ENCODE results near the gene TIRAP. TPM values are rescaled to one million over a fixed set of nuclear protein-coding genes. Genes with fewer than 3 reads are reported as not detected.

TIRAP gene
- total and polyA plus RNA-seq, 2 donors (not counting 1 experiment from before 2014, with no cell fraction given): 4.8 to 5.4 TPM

- H3K36me3 ChIP-seq (ENCODE audit: control insufficient read depth, insufficient read depth, low read length): peaks cover 11% of the 10 kb centered on the region
- no peaks in the 10 kb centered on the region for H3K27me3 ChIP-seq (ENCODE audit: control insufficient read depth, insufficient read depth, low read length)
- no peaks in the 10 kb centered on the region for H3K9me3 ChIP-seq (ENCODE audit: control insufficient read depth, insufficient read depth, low read depth, low read length)
- DNase-seq (ENCODE audit: low read depth in 2 of 2): no peak
- no peak overlapping the region for H2AFZ ChIP-seq (ENCODE audit: low read length)
- no peak overlapping the region for H3K4me3 ChIP-seq (replicated peaks in 1 of 4; ENCODE audit: control extremely low read depth in 1 of 4, insufficient read depth in 1 of 4, low read depth in 3 of 4, low read length in 4 of 4)
- H3K4me2 ChIP-seq (ENCODE audit: extremely low read depth, insufficient read depth, low read length): no peak overlapping the region
- H3K79me2 ChIP-seq (ENCODE audit: control insufficient read depth, insufficient read depth, low read length): no peaks in the 10 kb centered on the region
- no peak overlapping the region for H3K27ac ChIP-seq (ENCODE audit: insufficient read depth, low read length)
- H4K20me1 ChIP-seq (ENCODE audit: control insufficient read depth, extremely low read depth, insufficient read depth, low read length): no peaks in the 10 kb centered on the region
- peaks cover 3% of the 10 kb centered on the region for H3K4me1 ChIP-seq (ENCODE audit: control insufficient read depth, extremely low read depth, insufficient read depth, low read length)
- TF ChIP-seq, protein P1, sequence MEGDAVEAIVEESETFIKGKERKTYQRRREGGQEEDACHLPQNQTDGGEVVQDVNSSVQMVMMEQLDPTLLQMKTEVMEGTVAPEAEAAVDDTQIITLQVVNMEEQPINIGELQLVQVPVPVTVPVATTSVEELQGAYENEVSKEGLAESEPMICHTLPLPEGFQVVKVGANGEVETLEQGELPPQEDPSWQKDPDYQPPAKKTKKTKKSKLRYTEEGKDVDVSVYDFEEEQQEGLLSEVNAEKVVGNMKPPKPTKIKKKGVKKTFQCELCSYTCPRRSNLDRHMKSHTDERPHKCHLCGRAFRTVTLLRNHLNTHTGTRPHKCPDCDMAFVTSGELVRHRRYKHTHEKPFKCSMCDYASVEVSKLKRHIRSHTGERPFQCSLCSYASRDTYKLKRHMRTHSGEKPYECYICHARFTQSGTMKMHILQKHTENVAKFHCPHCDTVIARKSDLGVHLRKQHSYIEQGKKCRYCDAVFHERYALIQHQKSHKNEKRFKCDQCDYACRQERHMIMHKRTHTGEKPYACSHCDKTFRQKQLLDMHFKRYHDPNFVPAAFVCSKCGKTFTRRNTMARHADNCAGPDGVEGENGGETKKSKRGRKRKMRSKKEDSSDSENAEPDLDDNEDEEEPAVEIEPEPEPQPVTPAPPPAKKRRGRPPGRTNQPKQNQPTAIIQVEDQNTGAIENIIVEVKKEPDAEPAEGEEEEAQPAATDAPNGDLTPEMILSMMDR (conservative IDR thresholded peaks at IDR 0.05 in 1 of 2, IDR thresholded peaks at IDR 0.05 in 1 of 2; ENCODE audit: low read depth in 1 of 2, low read length in 2 of 2): no peak
- TF ChIP-seq EZH2 (IDR thresholded peaks at IDR 0.05; ENCODE audit: low read length, missing control alignments): no peak
- no peak overlapping the region for H3K9ac ChIP-seq (ENCODE audit: insufficient read depth, low read length)
Observed at GRCh38 chr11:126277322-126277721, 5.6 kb upstream of the TIRAP start.

DNA sequence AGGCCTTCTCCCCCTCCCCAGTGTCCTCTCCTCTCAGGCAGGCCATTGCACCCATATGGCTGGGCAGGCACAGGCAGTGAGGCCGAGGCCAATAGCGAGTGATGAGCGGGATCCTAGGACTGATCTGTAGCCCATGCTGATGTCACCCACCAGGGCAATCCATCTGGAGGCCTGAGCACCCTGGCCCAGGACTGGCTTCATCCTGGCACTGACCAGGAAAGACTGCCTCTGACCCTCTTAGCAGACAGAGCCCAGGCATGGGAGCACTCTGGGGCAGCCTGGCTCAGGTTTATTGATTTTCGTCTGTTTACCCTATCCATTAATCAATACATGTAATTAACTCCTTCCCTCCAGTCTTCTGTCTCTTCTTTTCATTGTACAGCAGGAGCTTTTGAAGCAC lies 5.1 kb upstream of the TIRAP start:
- no peak overlapping the region for H3K27ac ChIP-seq (ENCODE audit: insufficient read depth, low read length)
- no peak overlapping the region for H3K4me3 ChIP-seq (replicated peaks in 1 of 4; ENCODE audit: control extremely low read depth in 1 of 4, insufficient read depth in 1 of 4, low read depth in 3 of 4, low read length in 4 of 4)
- no peak overlapping the region for H2AFZ ChIP-seq (ENCODE audit: low read length)
- no peak overlapping the region for H3K4me2 ChIP-seq (ENCODE audit: extremely low read depth, insufficient read depth, low read length)
- TF ChIP-seq, protein P1 (conservative IDR thresholded peaks at IDR 0.05 in 1 of 2, IDR thresholded peaks at IDR 0.05 in 1 of 2; ENCODE audit: low read depth in 1 of 2, low read length in 2 of 2): no peak
- TF ChIP-seq EZH2 (IDR thresholded peaks at IDR 0.05; ENCODE audit: low read length, missing control alignments): no peak
- H3K27me3 ChIP-seq (ENCODE audit: control insufficient read depth, insufficient read depth, low read length): no peaks in the 10 kb centered on the region
- peaks cover 11% of the 10 kb centered on the region for H3K36me3 ChIP-seq (ENCODE audit: control insufficient read depth, insufficient read depth, low read length)
- H3K9ac ChIP-seq (ENCODE audit: insufficient read depth, low read length): no peak overlapping the region
- no peaks in the 10 kb centered on the region for H3K79me2 ChIP-seq (ENCODE audit: control insufficient read depth, insufficient read depth, low read length)
- H4K20me1 ChIP-seq (ENCODE audit: control insufficient read depth, extremely low read depth, insufficient read depth, low read length): no peaks in the 10 kb centered on the region
- H3K4me1 ChIP-seq (ENCODE audit: control insufficient read depth, extremely low read depth, insufficient read depth, low read length): peaks cover 4% of the 10 kb centered on the region
- DNase-seq (ENCODE audit: low read depth in 2 of 2): no peak
- no peaks in the 10 kb centered on the region for H3K9me3 ChIP-seq (ENCODE audit: control insufficient read depth, insufficient read depth, low read depth, low read length)

DNA sequence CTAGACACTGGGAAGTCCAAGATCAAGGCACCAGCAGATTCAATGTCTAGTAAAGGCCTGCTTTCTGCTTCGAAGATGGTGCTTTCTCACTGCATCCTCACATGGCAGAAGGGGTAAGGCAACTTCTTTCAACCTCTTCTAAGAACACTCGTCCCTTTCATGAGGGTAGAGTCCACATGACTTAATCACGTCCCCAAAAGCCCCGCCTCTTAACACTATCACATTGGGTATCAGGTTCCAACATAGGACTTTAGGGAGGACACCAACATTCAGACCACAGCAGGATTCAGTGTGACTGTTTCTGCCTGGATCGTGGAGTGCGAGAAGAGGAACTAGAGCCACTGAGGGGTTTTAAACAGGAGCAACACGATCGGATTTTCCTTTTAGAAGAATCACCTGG lies 3.7 kb upstream of the TIRAP start:
- no peaks in the 10 kb centered on the region for H3K79me2 ChIP-seq (ENCODE audit: control insufficient read depth, insufficient read depth, low read length)
- H4K20me1 ChIP-seq (ENCODE audit: control insufficient read depth, extremely low read depth, insufficient read depth, low read length): no peaks in the 10 kb centered on the region
- H3K4me2 ChIP-seq (ENCODE audit: extremely low read depth, insufficient read depth, low read length): no peak overlapping the region
- no peak for DNase-seq (ENCODE audit: low read depth in 2 of 2)
- no peak overlapping the region for H3K9ac ChIP-seq (ENCODE audit: insufficient read depth, low read length)
- TF ChIP-seq EZH2 (IDR thresholded peaks at IDR 0.05; ENCODE audit: low read length, missing control alignments): no peak
- TF ChIP-seq, protein P1 (conservative IDR thresholded peaks at IDR 0.05 in 1 of 2, IDR thresholded peaks at IDR 0.05 in 1 of 2; ENCODE audit: low read depth in 1 of 2, low read length in 2 of 2): no peak
- no peak overlapping the region for H3K4me3 ChIP-seq (replicated peaks in 1 of 4; ENCODE audit: control extremely low read depth in 1 of 4, insufficient read depth in 1 of 4, low read depth in 3 of 4, low read length in 4 of 4)
- no peaks in the 10 kb centered on the region for H3K27me3 ChIP-seq (ENCODE audit: control insufficient read depth, insufficient read depth, low read length)
- H2AFZ ChIP-seq (ENCODE audit: low read length): no peak overlapping the region
- H3K9me3 ChIP-seq (ENCODE audit: control insufficient read depth, insufficient read depth, low read depth, low read length): no peaks in the 10 kb centered on the region
- H3K27ac ChIP-seq (ENCODE audit: insufficient read depth, low read length): no peak overlapping the region
- peaks cover 9% of the 10 kb centered on the region for H3K36me3 ChIP-seq (ENCODE audit: control insufficient read depth, insufficient read depth, low read length)
- peaks cover 4% of the 10 kb centered on the region for H3K4me1 ChIP-seq (ENCODE audit: control insufficient read depth, extremely low read depth, insufficient read depth, low read length)

Measured in fibroblast of lung (primary cell).